HCT116 (cell line): ENCODE results near the gene CNKSR3.

ENCODE experiments used
- CEBPB ChIP-seq: IDR thresholded peaks from 2 replicates; pipeline ENCODE4 v1.6.1; 2012; ENCODE audit warnings: low read depth
- ELF1 ChIP-seq: IDR thresholded peaks from 2 replicates; pipeline ENCODE4 v1.6.1; 2012; ENCODE audit warnings: low read depth, borderline replicate concordance
- EZH2phosphoT487 ChIP-seq: fragments of 200-600 bp; IDR thresholded peaks from 2 replicates; pipeline ENCODE4 v1.6.1; 2018; ENCODE audit warnings: antibody characterized with exemption, borderline replicate concordance
- FOSL1 ChIP-seq: IDR thresholded peaks from 2 replicates; pipeline ENCODE4 v1.6.1; 2012; ENCODE audit warnings: low read depth
- JUND ChIP-seq: IDR thresholded peaks from 2 replicates; pipeline ENCODE4 v1.6.1; 2012
- POLR2A ChIP-seq: IDR thresholded peaks from 2 replicates; pipeline ENCODE4 v1.7.0; 2011; ENCODE audit warnings: borderline replicate concordance; ENCODE audit not compliant: insufficient read depth, insufficient read length; ENCODE audit errors: extremely low read depth
- POLR2AphosphoS5 ChIP-seq: IDR thresholded peaks from 2 replicates; pipeline ENCODE4 v1.6.1; 2011; ENCODE audit warnings: mild to moderate bottlenecking, low read depth, low read length, moderate library complexity
- ZBTB33 ChIP-seq: IDR thresholded peaks from 2 replicates; pipeline ENCODE4 v1.6.1; 2011; ENCODE audit warnings: mild to moderate bottlenecking, low read length, moderate library complexity; ENCODE audit not compliant: insufficient replicate concordance; ENCODE audit errors: extremely low read depth
- TF ChIP-seq, protein P1 (sequence below), 3 experiments: fragments of 200-600 bp in 1 of 3; sonication (generic) in 1 of 3; IDR thresholded peaks in 2 of 3; conservative IDR thresholded peaks in 1 of 3; 2 replicates each; pipeline ENCODE4 v1.5.1; 2012 to 2017; ENCODE audit warnings: low read depth in 2 of 3, low read length in 2 of 3, antibody characterized with exemption in 1 of 3, borderline replicate concordance in 1 of 3, control low read depth in 1 of 3, mild to moderate bottlenecking in 1 of 3, mixed read lengths in 1 of 3, mixed run types in 1 of 3, moderate library complexity in 1 of 3; ENCODE audit not compliant: insufficient read depth in 1 of 3
- TF ChIP-seq, protein P2 (sequence below): IDR thresholded peaks from 2 replicates; pipeline ENCODE4 v1.6.1; 2012

DNA sequence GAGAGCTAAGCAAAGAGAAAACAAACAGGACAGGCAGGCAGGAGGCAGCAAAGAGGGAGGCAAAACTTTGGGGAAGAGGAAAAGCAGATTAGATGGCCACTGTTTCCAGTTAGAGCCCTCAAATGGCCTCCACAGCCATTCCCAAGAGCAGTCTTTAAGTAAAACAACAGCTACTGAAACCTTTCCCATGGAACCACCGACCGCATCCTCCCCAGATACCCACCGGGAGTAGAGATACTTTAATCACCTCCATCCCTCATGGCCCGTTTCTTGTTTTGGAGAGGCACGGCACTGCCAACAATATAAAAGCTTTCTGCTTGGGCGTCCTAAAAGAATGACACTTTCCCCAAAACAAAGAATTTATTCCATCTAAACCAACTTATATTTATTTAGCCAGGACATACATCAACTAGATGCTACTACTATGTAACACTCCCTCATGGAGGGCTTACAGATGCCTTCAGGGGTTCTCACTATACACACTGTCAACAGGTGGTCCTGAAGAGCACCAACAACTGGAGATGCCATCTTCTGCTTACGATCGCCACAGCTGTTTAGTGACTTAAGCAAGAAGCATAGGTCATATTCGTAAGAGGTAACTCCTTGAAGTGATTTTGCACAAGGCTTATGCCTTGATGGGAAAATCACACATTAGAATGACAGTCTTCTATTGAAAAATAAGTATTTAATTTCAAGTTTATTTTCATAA lies 43.4 kb downstream of the CNKSR3 start:
- TF ChIP-seq, protein P1, sequence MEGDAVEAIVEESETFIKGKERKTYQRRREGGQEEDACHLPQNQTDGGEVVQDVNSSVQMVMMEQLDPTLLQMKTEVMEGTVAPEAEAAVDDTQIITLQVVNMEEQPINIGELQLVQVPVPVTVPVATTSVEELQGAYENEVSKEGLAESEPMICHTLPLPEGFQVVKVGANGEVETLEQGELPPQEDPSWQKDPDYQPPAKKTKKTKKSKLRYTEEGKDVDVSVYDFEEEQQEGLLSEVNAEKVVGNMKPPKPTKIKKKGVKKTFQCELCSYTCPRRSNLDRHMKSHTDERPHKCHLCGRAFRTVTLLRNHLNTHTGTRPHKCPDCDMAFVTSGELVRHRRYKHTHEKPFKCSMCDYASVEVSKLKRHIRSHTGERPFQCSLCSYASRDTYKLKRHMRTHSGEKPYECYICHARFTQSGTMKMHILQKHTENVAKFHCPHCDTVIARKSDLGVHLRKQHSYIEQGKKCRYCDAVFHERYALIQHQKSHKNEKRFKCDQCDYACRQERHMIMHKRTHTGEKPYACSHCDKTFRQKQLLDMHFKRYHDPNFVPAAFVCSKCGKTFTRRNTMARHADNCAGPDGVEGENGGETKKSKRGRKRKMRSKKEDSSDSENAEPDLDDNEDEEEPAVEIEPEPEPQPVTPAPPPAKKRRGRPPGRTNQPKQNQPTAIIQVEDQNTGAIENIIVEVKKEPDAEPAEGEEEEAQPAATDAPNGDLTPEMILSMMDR (IDR thresholded peaks at IDR 0.05 in 2 of 3, conservative IDR thresholded peaks at IDR 0.05 in 1 of 3; ENCODE audit: borderline replicate concordance in 1 of 3, insufficient read depth in 1 of 3, low read depth in 2 of 3, low read length in 2 of 3), result no peak
- TF ChIP-seq, protein P2, sequence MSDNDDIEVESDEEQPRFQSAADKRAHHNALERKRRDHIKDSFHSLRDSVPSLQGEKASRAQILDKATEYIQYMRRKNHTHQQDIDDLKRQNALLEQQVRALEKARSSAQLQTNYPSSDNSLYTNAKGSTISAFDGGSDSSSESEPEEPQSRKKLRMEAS, result no peak
- TF ChIP-seq ELF1 (no peak), POLR2AphosphoS5 (no peak), JUND (no peak), POLR2A (no peak), FOSL1 (no peak), EZH2phosphoT487 (no peak), CEBPB (no peak), ZBTB33 (no peak)
